SH-SY5Y (cell line): ENCODE results near the gene TAF4.

Experiments
- GATA2 ChIP-seq: IDR thresholded peaks from 2 replicates; pipeline ENCODE4 v1.6.1; 2011; ENCODE audit warnings: mild to moderate bottlenecking, low read depth, low read length
- GATA3 ChIP-seq: IDR thresholded peaks from 2 replicates; pipeline ENCODE4 v1.6.1; 2011; ENCODE audit warnings: low read depth, mild to moderate bottlenecking, low read length, moderate library complexity

Gene TAF4

DNA sequence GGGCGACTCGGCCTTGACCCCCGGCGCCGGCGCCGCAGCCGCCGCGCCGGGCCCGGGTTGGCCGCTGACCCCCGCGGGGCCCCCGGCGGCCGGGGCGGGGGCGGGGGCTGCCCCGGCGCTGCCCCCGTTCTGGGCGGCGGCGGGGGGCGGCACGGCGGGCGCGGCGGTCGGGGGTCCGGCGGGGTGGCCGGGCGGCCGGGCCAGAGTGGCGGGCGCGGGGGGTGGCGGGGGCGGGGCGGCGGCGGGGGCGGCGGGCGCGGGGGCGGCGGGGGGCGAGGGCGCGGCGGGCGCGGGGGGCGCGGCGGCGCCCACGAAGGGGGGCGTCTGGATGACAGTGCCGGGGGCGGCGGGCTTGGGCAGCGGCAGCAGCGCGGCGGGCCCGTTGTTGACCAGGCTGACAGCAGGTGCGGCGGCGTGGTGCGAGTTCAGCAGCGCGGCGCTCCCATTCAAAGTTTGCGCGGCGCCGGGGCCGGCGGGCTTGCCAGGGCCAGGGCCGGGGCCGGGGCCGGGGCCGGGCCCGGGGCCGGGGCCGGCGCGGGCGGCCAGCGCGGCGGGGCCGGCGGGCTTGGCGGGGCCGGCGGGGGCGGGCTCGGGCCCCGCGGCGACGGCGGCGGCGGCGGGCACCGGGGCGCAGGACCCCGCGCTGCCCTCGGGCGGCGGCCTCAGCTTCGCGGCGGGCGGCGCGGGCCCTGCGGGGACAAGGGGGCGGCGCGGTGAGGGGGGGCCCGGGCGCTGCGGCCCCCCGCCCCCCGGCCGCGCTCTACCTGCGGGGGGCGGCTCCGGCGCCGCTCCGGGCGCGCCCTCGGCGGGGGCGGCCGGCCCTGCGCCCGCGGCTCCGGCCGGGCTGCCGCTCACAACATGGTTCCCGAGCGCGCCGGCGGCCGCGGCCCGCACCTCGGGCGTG, 659 bp downstream of the TAF4 start:
- TF ChIP-seq GATA3, result no peak
- TF ChIP-seq GATA2, result no peak

DNA sequence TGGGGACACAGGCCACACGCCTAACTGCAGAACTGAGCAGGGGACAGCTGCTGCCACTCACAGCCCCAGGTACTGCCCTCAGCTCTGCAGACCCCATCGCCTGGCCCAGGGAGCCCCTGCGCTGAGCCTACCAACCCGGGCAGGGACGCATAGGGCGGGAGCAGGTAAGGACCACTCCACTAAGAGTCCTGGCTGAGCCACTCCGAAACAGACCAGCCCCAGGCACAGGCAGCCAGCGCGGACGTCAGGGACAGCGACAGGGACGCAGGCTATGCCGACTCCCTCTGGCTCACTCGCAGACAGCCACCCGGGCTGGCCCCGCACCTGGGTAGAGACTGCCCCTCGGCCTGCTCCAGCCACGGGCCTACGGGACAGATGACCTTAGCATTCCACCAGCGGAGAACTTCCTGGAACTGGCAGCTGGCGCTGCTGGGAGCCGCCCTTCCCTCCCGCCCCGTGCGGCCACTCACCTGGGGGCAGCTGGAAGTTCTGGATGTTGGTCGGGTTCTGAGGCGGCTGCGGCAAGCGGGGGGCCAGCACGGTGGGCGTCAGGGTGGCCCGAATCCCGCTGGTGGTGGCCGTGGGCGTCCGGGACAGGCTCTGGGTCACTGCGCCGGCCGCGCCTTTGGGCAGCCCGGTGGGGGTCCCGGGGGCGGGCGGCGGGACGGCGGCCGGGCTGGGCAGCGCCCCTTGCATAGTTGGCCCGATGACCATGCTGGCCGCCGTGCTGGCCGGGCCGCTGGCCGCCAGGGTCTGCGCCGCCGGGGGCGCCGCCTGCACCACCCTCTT, 1.5 kb downstream of the TAF4 start:
- TF ChIP-seq GATA3, result no peak
- no peak for TF ChIP-seq GATA2

DNA sequence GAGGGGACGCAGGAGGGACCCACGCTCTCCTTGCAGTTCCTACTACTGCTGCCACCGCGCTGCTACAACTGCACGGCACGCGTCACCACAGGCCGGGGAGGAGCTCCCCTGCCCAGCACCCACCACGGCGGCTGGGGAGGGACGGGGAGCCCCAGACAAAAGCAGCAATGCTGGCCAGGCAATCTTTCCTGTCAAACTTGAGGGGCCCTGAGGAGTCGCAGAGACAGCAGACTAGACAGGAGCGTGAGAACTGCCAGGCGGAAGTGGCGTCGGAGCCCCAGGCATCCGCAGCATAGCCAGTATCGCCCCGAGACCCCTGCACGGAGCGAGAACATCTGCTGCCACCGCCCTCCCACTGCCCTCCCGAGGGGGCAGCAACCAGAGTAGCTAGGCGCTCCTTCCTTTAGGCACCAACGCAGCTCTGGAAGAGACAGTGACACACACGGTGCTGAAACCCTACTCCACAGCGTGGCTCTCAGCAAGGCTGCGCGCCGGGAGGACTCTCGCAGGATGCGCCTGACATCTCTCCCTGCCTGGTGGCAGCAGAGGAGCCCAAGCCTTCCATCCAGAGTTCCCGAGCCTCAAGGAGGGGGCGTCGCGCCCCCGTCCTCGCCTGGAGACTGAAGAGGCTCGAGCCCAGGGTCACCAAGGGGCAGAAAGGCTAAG, 2.2 kb downstream of the TAF4 start:
- TF ChIP-seq GATA3 (no peak), GATA2 (no peak)

DNA sequence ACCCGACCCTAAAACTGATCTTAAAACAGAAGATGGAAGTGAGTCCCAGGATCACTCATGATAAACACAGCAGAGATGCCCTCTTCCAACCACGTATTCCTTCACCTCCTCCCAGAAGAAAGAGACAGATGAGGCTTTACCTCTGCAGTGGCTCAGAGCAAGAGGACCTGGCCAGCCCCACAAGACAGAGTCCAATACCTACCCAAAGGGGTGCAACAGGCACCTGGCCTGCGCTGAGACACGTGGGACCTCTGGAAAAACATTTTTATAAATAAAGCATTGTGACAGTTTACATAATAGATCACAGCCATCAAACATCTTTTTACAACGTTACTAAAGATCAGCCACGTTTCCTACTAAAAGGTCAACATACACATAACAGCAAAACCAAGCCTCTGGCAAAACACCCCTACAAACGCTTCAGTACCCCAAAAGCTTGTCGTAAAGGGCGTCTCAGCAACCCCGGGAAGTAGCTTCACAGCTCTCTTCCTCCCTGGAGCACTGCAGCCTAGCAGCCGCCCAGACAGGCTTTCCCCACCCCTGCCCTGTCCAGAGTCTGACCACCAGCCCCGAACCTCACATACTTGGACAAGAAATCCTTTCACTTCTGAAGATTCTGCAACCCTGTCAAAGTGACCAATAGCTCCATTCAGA, 2.9 kb downstream of the TAF4 start:
- no peak for TF ChIP-seq GATA2
- no peak for TF ChIP-seq GATA3

DNA sequence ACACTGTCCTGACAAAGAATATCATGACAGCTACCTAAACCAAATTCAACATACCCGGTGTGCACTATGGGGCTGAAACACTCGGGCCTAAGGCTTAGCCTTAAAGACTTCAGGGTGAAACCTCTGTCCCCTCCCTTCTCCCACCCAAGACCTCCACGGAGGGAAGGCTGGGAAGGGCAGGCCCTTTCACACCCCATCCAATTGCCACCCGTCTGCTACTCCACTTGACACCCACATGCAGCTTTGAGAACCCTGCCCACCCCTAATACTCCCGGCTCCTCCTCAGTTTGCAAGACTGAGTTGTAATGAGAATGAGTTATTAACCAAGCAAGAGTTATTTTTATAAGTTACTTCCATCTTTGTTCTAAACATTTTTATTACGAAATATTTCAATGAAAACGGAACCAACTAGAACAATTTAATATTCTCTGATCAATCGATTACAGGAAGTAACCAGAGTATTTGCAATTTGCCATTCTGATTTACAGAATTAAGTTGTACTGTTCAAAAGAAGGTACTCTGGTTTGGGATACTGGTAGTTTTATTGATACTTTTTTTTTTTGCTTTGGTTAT, 3.7 kb downstream of the TAF4 start:
- TF ChIP-seq GATA2, result no peak
- no peak for TF ChIP-seq GATA3

DNA sequence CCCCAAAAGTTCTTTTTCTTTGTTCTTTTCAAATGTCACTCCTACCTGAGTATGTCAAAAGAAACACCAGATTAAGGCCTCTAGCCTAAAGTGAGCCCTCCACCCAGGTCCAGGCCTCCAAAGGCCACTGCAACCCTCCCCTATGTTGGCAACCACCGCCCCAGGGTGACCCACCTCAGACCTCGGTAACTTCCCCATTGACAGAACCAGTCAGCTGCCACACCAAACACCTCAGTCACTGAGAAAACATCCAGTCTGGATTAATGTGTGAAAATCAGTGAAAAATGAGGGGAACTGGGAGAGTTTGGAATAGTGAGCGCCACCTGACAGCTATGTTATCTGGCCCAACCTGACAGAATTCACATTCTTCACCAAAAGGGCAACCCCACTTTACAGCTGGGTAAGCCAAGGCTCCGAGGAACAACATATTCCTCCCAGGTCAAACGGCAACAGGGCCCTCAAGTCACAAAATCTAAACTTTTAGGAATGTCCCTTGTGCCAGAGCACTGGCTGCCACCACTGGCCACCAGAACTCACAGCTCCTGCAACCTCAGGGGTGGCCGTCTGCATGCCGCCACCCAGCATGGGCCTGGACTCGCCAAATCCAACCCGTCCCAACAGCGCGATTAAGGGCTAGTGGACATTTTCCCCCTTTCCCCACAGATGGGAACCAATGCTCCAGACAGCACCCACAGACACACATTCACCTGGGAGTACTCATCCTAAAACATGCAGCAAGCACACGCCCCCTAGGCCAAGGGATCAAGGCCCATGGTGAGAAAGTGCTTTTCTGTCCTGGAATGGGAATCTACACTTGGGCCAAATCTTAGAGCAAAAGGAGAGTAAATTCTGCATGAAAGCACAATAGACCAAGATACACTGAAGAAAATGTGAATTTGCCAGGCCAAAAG, 4.8 kb downstream of the TAF4 start:
- TF ChIP-seq GATA2 (no peak), GATA3 (no peak)

DNA sequence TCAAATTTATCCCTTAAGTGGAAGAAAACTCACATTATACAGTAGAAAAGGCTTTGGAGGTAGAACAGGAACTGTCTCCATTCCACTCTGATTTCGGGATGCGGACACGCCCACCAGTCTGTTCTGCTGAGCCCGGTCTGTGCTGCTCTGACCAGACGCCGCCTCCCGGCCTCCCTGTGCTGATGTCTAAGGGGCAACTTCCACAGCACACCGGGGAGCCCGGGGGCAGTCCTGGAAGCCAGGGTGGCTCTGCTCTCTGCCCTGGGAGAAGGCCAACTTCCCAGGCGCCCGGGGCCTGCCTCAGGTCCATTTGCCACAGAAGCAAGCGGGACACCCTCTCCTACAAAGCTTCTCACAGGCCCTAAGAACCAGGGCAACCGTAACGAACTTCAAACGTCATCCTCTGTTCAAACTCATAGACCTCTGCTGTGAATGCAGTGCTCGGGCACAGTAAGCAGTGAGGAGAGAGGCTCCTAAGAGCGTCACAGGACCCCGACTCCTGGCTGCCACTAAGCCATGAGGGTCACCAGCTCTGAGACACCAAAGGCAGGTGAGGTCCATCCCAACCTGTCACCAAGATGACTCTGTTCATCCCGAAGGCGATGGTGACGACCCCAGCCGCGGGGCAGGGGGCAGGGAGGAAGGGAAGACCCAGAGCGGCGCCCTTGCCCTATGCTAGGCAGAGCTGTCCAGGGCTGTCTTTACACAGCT, 5.6 kb downstream of the TAF4 start:
- TF ChIP-seq GATA3 (no peak), GATA2 (no peak)

DNA sequence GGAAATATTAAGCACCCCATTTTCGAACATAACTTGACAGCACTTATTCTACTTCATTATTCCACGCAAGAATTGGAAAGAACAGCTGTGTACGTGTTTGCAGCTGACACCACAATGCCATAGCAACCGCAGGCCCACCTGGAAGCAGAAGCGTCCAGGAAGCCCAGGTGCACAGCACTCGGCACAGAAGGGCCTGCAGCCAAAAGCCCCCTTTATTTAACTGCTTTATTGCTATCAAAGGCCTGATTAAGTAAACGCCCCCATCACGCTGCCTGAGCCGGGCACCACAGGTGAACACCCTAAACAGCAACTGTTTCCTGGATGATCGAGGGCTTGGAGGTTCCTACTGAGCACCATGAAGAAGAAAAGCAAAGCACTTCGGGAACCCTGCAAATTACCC, 6.3 kb downstream of the TAF4 start:
- TF ChIP-seq GATA2 (no peak), GATA3 (no peak)

DNA sequence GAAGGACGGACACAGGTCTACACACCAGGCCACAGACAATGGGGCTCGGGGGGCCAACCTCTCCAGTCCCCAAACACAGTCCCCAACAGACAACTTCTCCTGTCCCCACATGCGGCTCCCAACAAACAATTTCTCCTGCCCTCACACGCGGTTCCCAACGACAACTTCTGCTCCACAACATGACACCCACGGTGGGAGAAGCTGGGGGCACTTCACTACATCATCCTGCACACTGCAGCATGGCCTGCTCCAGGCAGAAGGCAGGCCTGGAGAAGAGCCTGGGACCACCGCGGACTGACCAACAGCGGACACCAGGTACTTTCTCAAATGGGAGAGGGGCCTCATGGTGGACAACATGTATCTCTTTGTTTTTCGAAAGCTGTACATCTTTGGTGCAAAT, 6.7 kb downstream of the TAF4 start:
- TF ChIP-seq GATA3 (no peak), GATA2 (no peak)

DNA sequence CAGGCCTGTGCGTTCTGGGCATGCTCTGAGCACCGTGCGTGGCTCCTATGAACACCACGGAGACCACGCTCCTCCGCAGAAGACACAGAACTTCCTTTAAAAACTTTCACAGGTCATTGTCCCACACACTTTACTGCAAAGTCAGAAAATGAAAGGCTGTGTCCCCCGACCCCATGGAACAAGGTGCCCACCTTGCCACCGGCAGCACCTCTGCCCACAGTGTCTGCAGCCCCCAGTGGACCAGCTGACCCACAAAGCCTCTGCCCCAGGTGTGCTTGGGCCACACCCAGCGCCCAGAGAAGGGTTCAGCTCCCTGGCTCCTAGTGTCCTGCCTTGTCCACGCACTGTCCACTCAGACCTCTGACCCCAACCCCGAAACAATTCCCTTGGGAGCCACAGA, 8.7 kb downstream of the TAF4 start:
- TF ChIP-seq GATA2 (no peak), GATA3 (no peak)

DNA sequence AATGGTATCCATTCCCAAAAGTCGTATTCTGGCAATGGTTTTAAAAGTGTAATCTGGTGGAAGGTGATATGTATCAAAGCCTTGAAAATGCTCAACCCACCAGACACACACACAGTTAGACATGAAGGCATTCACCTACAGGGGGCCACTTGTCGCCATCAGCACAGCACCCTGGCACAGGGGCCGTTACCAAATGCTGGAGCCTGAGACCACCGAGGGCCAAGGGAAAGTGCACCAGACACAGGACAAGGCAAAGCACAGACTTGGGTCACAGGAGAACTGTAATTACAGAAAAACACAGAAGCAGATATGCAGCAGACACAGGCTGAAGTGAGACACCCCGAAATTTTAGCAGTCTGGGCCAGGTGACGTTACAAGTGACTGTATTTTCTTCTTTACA, 9.3 kb downstream of the TAF4 start:
- TF ChIP-seq GATA2 (no peak), GATA3 (no peak)

DNA sequence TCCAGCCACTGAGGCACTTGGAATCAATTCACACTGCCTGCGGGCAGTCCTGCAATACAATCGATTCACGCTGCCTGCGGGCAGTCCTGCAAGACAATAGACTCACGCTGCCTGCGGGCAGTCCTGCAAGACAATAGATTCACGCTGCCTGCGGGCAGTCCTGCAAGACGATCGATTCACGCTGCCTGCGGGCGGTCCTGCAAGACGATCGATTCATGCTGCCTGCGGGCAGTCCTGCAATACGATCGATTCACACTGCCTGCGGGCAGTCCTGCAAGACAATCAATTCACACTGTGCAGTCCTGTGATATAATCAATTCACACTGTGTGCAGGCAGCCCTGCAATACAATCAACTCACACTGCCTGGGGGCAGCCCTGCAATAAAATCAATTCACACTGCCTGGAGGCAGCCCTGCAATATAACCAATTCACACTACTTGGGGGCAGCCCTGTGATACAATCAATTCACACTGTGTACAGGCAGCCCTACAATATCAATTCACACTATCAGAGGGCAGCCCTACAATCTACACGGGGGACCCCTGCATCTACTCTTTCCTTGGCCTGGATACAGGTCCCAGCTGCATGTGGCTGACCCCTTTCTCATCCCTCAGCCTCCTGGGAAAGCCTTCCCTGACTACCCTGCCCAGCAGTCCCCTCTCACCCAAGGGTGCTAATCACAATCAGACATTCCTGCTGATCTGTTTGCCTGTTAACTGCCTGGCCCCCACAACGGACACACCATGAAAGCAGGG, 10.4 kb downstream of the TAF4 start:
- TF ChIP-seq GATA3, result no peak
- no peak for TF ChIP-seq GATA2

DNA sequence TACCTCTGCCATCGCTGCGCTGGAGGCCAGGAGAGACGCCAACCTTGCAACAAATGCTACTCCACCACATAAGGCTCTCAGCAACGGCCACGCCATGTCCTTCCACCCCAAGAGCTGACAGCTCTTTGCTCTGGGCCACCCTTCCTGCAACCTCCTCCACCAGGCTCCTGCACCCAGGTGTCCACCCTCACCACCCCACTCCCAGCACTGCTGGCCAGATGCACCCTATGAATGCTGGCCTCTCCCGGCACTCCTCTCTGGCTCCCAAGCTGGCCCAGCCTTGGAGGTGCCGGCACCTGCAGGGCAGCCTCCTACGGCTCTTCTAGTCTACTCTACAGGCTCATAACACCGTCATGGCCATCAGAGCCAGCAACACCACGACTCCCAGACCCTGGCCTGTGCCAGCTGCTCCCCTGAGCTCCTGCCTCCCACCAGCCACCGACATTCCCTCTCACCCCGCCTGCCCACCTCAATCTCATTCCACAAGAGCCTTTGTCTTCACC, 11.2 kb downstream of the TAF4 start:
- TF ChIP-seq GATA2, result no peak
- TF ChIP-seq GATA3, result no peak
